Gastroesophageal sphincter (tissue), 4 donors: Measurements from ENCODE around the gene IL22RA1. TPM values are rescaled to one million over a fixed set of nuclear protein-coding genes. Genes with fewer than 3 reads are reported as not detected.

Experiments
- ATAC-seq: fragments of 150-250 bp; one replicate; pipeline ENCODE4 v1.9.1; 2016; ENCODE audit warnings: mild to moderate bottlenecking, moderate library complexity
- H3K27ac ChIP-seq, 4 donors: fragments of 200-600 bp; sonication (generic) in 3 of 4; 1 replicate in 3 of 4; 2 replicates in 1 of 4; pipeline ENCODE4 v1.5.1; 2016 to 2019
- H3K27me3 ChIP-seq: fragments of 200-600 bp; sonication (generic); one replicate; pipeline ENCODE4 v1.5.1; 2019
- H3K36me3 ChIP-seq, 2 donors: fragments of 200-600 bp; sonication (generic); one replicate each; pipeline ENCODE4 v1.5.1; 2019; ENCODE audit warnings: control low read depth in 1 of 2
- H3K4me1 ChIP-seq, 3 donors: fragments of 200-600 bp; sonication (generic); 1 replicate in 2 of 3; 2 replicates in 1 of 3; pipeline ENCODE4 v1.5.1; 2016 to 2019; ENCODE audit warnings: control low read depth in 2 of 3
- H3K4me3 ChIP-seq, 2 donors: fragments of 200-600 bp; sonication (generic); one replicate each; pipeline ENCODE4 v1.5.1; 2019; ENCODE audit warnings: mild to moderate bottlenecking in 1 of 2, moderate library complexity in 1 of 2
- H3K9me3 ChIP-seq, 3 donors: fragments of 200-600 bp; sonication (generic); one replicate each; pipeline ENCODE4 v1.5.1; 2017 to 2019; ENCODE audit warnings: control low read depth in 2 of 3
- EP300 ChIP-seq: sonication (generic); formaldehyde crosslinking; IDR thresholded peaks from one replicate; pipeline ENCODE4 v1.6.1; 2017; ENCODE audit warnings: antibody characterized with exemption, mild to moderate bottlenecking
- POLR2A ChIP-seq, 2 donors: fragments of 450-650 bp; IDR thresholded peaks; one replicate each; pipeline ENCODE4 v1.6.1; 2017; ENCODE audit warnings: antibody characterized with exemption in 2 of 2, mild to moderate bottlenecking in 2 of 2, moderate library complexity in 1 of 2
- POLR2AphosphoS5 ChIP-seq: sonication (generic); formaldehyde crosslinking; IDR thresholded peaks from one replicate; pipeline ENCODE4 v1.6.1; 2017; ENCODE audit warnings: antibody characterized with exemption
- WGBS, 2 donors: methylation state at CpG; one replicate each; pipeline ENCODE4 v1.1.5; 2018; ENCODE audit warnings: low coverage in 1 of 2; 5-methylcytosine and 5-hydroxymethylcytosine counted together
- total RNA-seq, 4 donors: library from RNA; depleted of rRNA; stranded (reverse); fragments of >200 nt; gene quantifications; one replicate each; pipeline ENCODE4 v1.1.0, GENCODE V29; 2016
- TF ChIP-seq, protein P1 (sequence below), 4 experiments: fragments of 200-600 bp in 2 of 4; fragments of 450-650 bp in 2 of 4; sonication (generic) in 1 of 4; IDR thresholded peaks; one replicate each; pipeline ENCODE4 v1.5.1; 2017 to 2019; ENCODE audit warnings: antibody characterized with exemption in 4 of 4, mild to moderate bottlenecking in 2 of 4, moderate library complexity in 2 of 4

The IL22RA1 gene
- total RNA-seq, 4 donors from 2014 or later: 0.57 to 0.58 TPM; not detected in 2

- no peak for ATAC-seq
- Histone ChIP-seq H3K4me1 (peaks cover 0 to 9% (median 0%) of the 10 kb centered on the region in 3 donors), H3K9me3 (no peaks in the 10 kb centered on the region), H3K36me3 (no peaks in the 10 kb centered on the region), H3K4me3 (no peak overlapping the region), H3K27me3 (no peaks in the 10 kb centered on the region), H3K27ac (no peak overlapping the region)
- no peak for TF ChIP-seq POLR2AphosphoS5
- TF ChIP-seq, protein P1, sequence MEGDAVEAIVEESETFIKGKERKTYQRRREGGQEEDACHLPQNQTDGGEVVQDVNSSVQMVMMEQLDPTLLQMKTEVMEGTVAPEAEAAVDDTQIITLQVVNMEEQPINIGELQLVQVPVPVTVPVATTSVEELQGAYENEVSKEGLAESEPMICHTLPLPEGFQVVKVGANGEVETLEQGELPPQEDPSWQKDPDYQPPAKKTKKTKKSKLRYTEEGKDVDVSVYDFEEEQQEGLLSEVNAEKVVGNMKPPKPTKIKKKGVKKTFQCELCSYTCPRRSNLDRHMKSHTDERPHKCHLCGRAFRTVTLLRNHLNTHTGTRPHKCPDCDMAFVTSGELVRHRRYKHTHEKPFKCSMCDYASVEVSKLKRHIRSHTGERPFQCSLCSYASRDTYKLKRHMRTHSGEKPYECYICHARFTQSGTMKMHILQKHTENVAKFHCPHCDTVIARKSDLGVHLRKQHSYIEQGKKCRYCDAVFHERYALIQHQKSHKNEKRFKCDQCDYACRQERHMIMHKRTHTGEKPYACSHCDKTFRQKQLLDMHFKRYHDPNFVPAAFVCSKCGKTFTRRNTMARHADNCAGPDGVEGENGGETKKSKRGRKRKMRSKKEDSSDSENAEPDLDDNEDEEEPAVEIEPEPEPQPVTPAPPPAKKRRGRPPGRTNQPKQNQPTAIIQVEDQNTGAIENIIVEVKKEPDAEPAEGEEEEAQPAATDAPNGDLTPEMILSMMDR (IDR thresholded peaks at IDR 0.05): no peak
- no peak for TF ChIP-seq EP300
- TF ChIP-seq POLR2A (IDR thresholded peaks at IDR 0.05): no peak
- WGBS, 2 donors: 77 to 88% methylated on average over 4 of the region's 4 CpGs
Measured at GRCh38 chr1:24075590-24075854, 67.4 kb downstream of the IL22RA1 start.

DNA sequence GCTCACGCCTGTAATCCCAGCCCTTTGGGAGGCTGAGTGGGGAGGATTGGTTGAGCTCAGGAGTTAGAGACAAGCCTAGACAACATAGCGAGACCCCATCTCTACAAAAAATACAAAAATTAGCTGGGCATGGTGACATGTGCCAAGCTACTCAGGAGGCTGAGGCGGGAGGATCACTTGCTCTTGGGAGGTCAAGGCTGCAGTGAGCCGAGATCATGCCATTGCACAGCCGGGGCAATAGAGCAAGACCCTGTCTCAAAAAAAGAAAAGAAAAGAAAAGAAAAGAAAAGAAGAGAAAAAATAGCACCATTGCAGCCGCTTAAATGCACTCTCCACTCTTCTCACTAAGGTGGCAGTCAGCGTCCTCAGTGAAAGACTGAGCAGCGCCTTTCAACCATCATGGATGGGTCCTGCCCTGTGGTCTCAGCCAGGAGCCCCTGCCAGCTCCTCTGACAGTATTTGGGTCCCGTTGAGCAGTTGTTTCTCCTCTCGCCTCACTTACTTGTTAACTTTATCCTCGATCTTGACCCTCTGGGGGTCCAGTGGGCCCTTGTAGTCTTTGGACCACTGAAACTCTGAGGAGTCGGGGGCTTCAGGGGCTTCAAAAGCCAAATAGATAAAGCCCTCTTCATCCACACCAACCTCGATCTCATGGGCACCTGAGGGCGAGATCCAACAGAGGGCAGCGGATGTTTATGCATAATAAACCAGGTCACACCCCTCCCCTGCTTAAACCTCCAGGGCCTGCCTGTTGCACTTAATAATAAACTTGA is 67.9 kb downstream of the IL22RA1 start:
- no peak overlapping the region for H3K27ac ChIP-seq
- peaks cover 0 to 9% (median 0%) of the 10 kb centered on the region in 3 donors for H3K4me1 ChIP-seq
- ATAC-seq: no peak
- H3K4me3 ChIP-seq: no peak overlapping the region
- H3K36me3 ChIP-seq: no peaks in the 10 kb centered on the region
- no peaks in the 10 kb centered on the region for H3K9me3 ChIP-seq
- TF ChIP-seq, protein P1 (IDR thresholded peaks at IDR 0.05): no peak
- TF ChIP-seq POLR2AphosphoS5 (no peak), POLR2A (IDR thresholded peaks at IDR 0.05) (no peak), EP300 (no peak)
- 78 to 81% methylated on average over 9 to 13 of the region's 15 CpGs for WGBS, 2 donors
- no peaks in the 10 kb centered on the region for H3K27me3 ChIP-seq

DNA sequence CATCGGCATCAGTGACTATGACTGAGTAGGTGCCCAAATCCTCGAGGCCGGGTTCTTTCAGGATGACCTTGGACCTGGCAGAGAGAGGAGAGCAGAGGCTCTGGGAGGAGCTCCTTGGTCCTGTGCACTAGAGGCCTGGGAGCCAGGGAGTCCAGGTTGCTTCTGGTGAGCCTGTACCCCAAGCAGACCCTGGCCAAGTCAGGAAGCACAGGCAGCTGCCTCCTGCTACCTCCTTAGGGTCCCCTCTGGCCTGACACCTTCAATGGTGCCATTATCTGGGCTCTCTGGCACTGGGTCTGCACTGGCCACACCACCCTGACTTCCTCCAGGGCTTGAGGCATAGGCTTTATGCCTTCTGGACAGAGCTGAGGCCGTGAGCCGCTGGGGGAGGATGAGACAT is 68.7 kb downstream of the IL22RA1 start:
- ATAC-seq: no peak
- peaks cover 0 to 9% (median 0%) of the 10 kb centered on the region in 3 donors for H3K4me1 ChIP-seq
- no peak overlapping the region for H3K4me3 ChIP-seq
- H3K27me3 ChIP-seq: no peaks in the 10 kb centered on the region
- H3K36me3 ChIP-seq: no peaks in the 10 kb centered on the region
- no peak overlapping the region for H3K27ac ChIP-seq
- TF ChIP-seq, protein P1 (IDR thresholded peaks at IDR 0.05): no peak
- WGBS, 2 donors: 90% methylated on average over 2 of the region's 5 CpGs; no CpG with 5 or more reads in 1 of the 2 donors
- H3K9me3 ChIP-seq: no peaks in the 10 kb centered on the region

DNA sequence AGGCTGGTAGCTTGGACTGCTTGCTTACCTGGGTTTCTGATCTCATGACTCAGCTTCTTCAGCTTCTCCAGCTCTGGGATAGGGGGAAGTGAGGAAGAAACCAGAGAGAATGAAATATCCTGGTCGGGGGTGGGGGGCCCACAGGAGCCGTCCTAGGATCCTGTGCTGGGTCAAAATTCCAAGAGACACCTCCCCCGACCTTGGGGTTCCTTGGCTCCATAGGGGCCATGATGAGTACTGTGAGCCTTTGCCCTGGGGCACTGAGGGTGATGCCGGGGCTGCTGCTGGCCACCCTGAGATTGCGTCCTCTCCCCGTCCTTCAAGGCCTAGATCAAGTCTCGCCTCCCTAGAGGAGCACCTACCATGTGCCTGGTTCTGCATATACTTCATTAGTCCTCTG is 71.0 kb downstream of the IL22RA1 start:
- no peak for ATAC-seq
- WGBS, 2 donors: 100% methylated on average over 2 of the region's 7 CpGs; no CpG with 5 or more reads in 1 of the 2 donors
- no peak overlapping the region for H3K27ac ChIP-seq

More for the DNA sequence above, 71.0 kb downstream of the IL22RA1 start:
- Histone ChIP-seq H3K36me3 (no peaks in the 10 kb centered on the region), H3K4me1 (peaks cover 0 to 9% (median 0%) of the 10 kb centered on the region in 3 donors), H3K27me3 (no peaks in the 10 kb centered on the region), H3K9me3 (no peaks in the 10 kb centered on the region), H3K4me3 (no peak overlapping the region)
- TF ChIP-seq EP300 (no peak), POLR2AphosphoS5 (no peak), POLR2A (IDR thresholded peaks at IDR 0.05) (no peak)
- TF ChIP-seq, protein P1 (IDR thresholded peaks at IDR 0.05): no peak
